OCI-LY1 (cell line): ENCODE measurements around the gene USH2A.

Experiments
- H2AFZ ChIP-seq: fragments of 200-600 bp; sonication (generic), shearing (Covaris generic); 2 replicates; pipeline ENCODE4 v1.6.0; 2014; ENCODE audit warnings: antibody characterized with exemption, mild to moderate bottlenecking, low read length
- H3F3A ChIP-seq: fragments of 200-600 bp; sonication (generic), shearing (Covaris generic); 2 replicates; pipeline ENCODE4 v1.6.0; 2014; ENCODE audit warnings: mild to moderate bottlenecking, antibody characterized with exemption, low read length, moderate library complexity; ENCODE audit not compliant: insufficient read depth
- H3K27ac ChIP-seq: fragments of 200-600 bp; sonication (generic); 2 replicates; pipeline ENCODE4 v1.5.1; 2014; ENCODE audit warnings: low read length, mixed run types, mild to moderate bottlenecking, low read depth; ENCODE audit not compliant: poor library complexity, severe bottlenecking
- H3K27me3 ChIP-seq: fragments of 200-600 bp; sonication (generic); 2 replicates; pipeline ENCODE4 v1.6.0; 2014; ENCODE audit warnings: antibody characterized with exemption, mild to moderate bottlenecking, low read length, moderate library complexity; ENCODE audit not compliant: insufficient read depth
- H3K36me3 ChIP-seq: fragments of 200-600 bp; sonication (generic); 2 replicates; pipeline ENCODE4 v1.6.1; 2014; ENCODE audit warnings: mild to moderate bottlenecking, antibody characterized with exemption, low read length, moderate library complexity, mixed read lengths; ENCODE audit not compliant: insufficient read depth
- H3K4me1 ChIP-seq: fragments of 200-600 bp; sonication (generic); 2 replicates; pipeline ENCODE4 v1.5.1; 2014; ENCODE audit warnings: mild to moderate bottlenecking, low read length, moderate library complexity; ENCODE audit not compliant: insufficient read depth, severe bottlenecking
- H3K4me2 ChIP-seq: fragments of 200-600 bp; sonication (generic), shearing (Covaris generic); 2 replicates; pipeline ENCODE4 v1.6.1; 2014; ENCODE audit warnings: low read length
- H3K4me3 ChIP-seq: fragments of 200-600 bp; sonication (generic); 2 replicates; pipeline ENCODE4 v1.5.1; 2014; ENCODE audit warnings: low read length, low read depth, mild to moderate bottlenecking, mixed read lengths; ENCODE audit not compliant: poor library complexity, severe bottlenecking
- H3K79me2 ChIP-seq: fragments of 200-600 bp; shearing (Covaris generic); 2 replicates; pipeline ENCODE4 v1.6.1; 2016; ENCODE audit warnings: mixed run types, low read length, mixed read lengths; ENCODE audit not compliant: insufficient read depth
- H3K9ac ChIP-seq: fragments of 200-600 bp; sonication (generic), shearing (Covaris generic); 2 replicates; pipeline ENCODE4 v1.6.1; 2014; ENCODE audit warnings: mild to moderate bottlenecking, low read length, mixed read lengths
- H3K9me2 ChIP-seq: fragments of 200-600 bp; sonication (generic), shearing (Covaris generic); 2 replicates; pipeline ENCODE4 v1.6.1; 2014; ENCODE audit warnings: low read depth, mild to moderate bottlenecking, low read length, mixed read lengths
- H3K9me3 ChIP-seq: fragments of 200-600 bp; shearing (Covaris generic); 2 replicates; pipeline ENCODE4 v1.6.1; 2014; ENCODE audit warnings: low read length, mixed read lengths
- H4K20me1 ChIP-seq: fragments of 200-600 bp; sonication (generic), shearing (Covaris generic); 2 replicates; pipeline ENCODE4 v1.6.0; 2016; ENCODE audit warnings: mild to moderate bottlenecking, low read length; ENCODE audit not compliant: insufficient read depth
- CTCF ChIP-seq: fragments of 200-600 bp; sonication (generic), shearing (Covaris generic); IDR thresholded peaks from 2 replicates; pipeline ENCODE4 v1.5.1; 2017; ENCODE audit warnings: mild to moderate bottlenecking, antibody characterized with exemption, low read length, moderate library complexity, mixed read lengths
- EZH2 ChIP-seq: fragments of 200-600 bp; sonication (generic), shearing (Covaris generic); IDR thresholded peaks from 2 replicates; pipeline ENCODE4 v1.8.0; 2017; ENCODE audit warnings: borderline replicate concordance, mixed run types, mild to moderate bottlenecking, antibody characterized with exemption, low read length, moderate library complexity, mixed read lengths

USH2A gene

GRCh38 chr1:215589650-215590435 lies 833.4 kb downstream of the USH2A start:
- H3F3A ChIP-seq: no peaks in the 10 kb centered on the region
- H3K9me2 ChIP-seq: no peaks in the 10 kb centered on the region
- H3K4me3 ChIP-seq: no peak overlapping the region
- H4K20me1 ChIP-seq: no peaks in the 10 kb centered on the region
- no peak overlapping the region for H2AFZ ChIP-seq
- H3K4me1 ChIP-seq: no peaks in the 10 kb centered on the region
- H3K4me2 ChIP-seq: no peak overlapping the region
- H3K9me3 ChIP-seq: no peaks in the 10 kb centered on the region
- H3K79me2 ChIP-seq: no peaks in the 10 kb centered on the region
- no peaks in the 10 kb centered on the region for H3K36me3 ChIP-seq
- H3K9ac ChIP-seq: no peak overlapping the region
- TF ChIP-seq EZH2 (no peak), CTCF (no peak)
- H3K27me3 ChIP-seq: no peaks in the 10 kb centered on the region
- no peak overlapping the region for H3K27ac ChIP-seq

- no peak for TF ChIP-seq EZH2
- TF ChIP-seq CTCF: no peak
- Histone ChIP-seq H3K9me3 (no peaks in the 10 kb centered on the region), H3K4me2 (no peak overlapping the region), H3K27ac (no peak overlapping the region), H3K9ac (no peak overlapping the region), H3F3A (no peaks in the 10 kb centered on the region), H3K79me2 (no peaks in the 10 kb centered on the region), H2AFZ (no peak overlapping the region), H3K9me2 (no peaks in the 10 kb centered on the region), H3K4me3 (no peak overlapping the region), H3K27me3 (no peaks in the 10 kb centered on the region), H3K4me1 (no peaks in the 10 kb centered on the region), H3K36me3 (no peaks in the 10 kb centered on the region), H4K20me1 (no peaks in the 10 kb centered on the region)
Observed at GRCh38 chr1:215584389-215584788, 838.9 kb downstream of the USH2A start.

- no peak overlapping the region for H3K4me2 ChIP-seq
- TF ChIP-seq EZH2 (no peak), CTCF (no peak)
- H3K9me2 ChIP-seq: no peaks in the 10 kb centered on the region
- H3F3A ChIP-seq: no peaks in the 10 kb centered on the region
- H4K20me1 ChIP-seq: no peaks in the 10 kb centered on the region
- no peaks in the 10 kb centered on the region for H3K9me3 ChIP-seq
- no peaks in the 10 kb centered on the region for H3K36me3 ChIP-seq
- no peak overlapping the region for H3K4me3 ChIP-seq
- no peak overlapping the region for H3K27ac ChIP-seq
- H3K27me3 ChIP-seq: no peaks in the 10 kb centered on the region
- no peak overlapping the region for H3K9ac ChIP-seq
- H3K79me2 ChIP-seq: no peaks in the 10 kb centered on the region
- no peaks in the 10 kb centered on the region for H3K4me1 ChIP-seq
- H2AFZ ChIP-seq: no peak overlapping the region
Observed at GRCh38 chr1:215583185-215583749, 840.0 kb downstream of the USH2A start.
